ENCODE measurements around the gene ZNF526.

The ZNF526 gene

GRCh38 chr19:42225718-42226292 lies 5.7 kb downstream of the ZNF526 start:
- H3K4me1 ChIP-seq (ENCODE audit: control insufficient read depth, insufficient read depth, low read length), result 0 out of 2 replicates have a peak, but pooled peaks cover 3% of the 10 kb centered on the region
- no peak overlapping the region for H3K27ac ChIP-seq (ENCODE audit: low read depth, low read length)
- no peaks in the 10 kb centered on the region for H3K27me3 ChIP-seq (ENCODE audit: control insufficient read depth, insufficient read depth, low read length)
- H3K36me3 ChIP-seq (ENCODE audit: control insufficient read depth, insufficient read depth, low read length), result peaks cover 69% of the 10 kb centered on the region
- H3K4me3 ChIP-seq (ENCODE audit: low read depth, low read length), result no peak overlapping the region
- no peaks in the 10 kb centered on the region for H3K9me3 ChIP-seq (ENCODE audit: control insufficient read depth, insufficient read depth, low read depth, low read length)
- no peak overlapping the region for H3K9ac ChIP-seq (ENCODE audit: low read length)

GRCh38 chr19:42226886-42227285 lies 6.8 kb downstream of the ZNF526 start:
- Histone ChIP-seq H3K27me3 (ENCODE audit: control insufficient read depth, insufficient read depth, low read length) (no peaks in the 10 kb centered on the region), H3K4me1 (ENCODE audit: control insufficient read depth, insufficient read depth, low read length) (no peaks in the 10 kb centered on the region), H3K36me3 (ENCODE audit: control insufficient read depth, insufficient read depth, low read length) (peaks cover 80% of the 10 kb centered on the region), H3K9me3 (ENCODE audit: control insufficient read depth, insufficient read depth, low read depth, low read length) (no peaks in the 10 kb centered on the region), H3K9ac (ENCODE audit: low read length) (no peak overlapping the region), H3K4me3 (ENCODE audit: low read depth, low read length) (no peak overlapping the region), H3K27ac (ENCODE audit: low read depth, low read length) (no peak overlapping the region)

- Histone ChIP-seq H3K4me3 (ENCODE audit: low read depth, low read length) (no peak overlapping the region), H3K4me1 (ENCODE audit: control insufficient read depth, insufficient read depth, low read length) (no peaks in the 10 kb centered on the region), H3K36me3 (ENCODE audit: control insufficient read depth, insufficient read depth, low read length) (peaks cover 89% of the 10 kb centered on the region), H3K27me3 (ENCODE audit: control insufficient read depth, insufficient read depth, low read length) (no peaks in the 10 kb centered on the region), H3K9me3 (ENCODE audit: control insufficient read depth, insufficient read depth, low read depth, low read length) (no peaks in the 10 kb centered on the region), H3K27ac (ENCODE audit: low read depth, low read length) (no peak overlapping the region), H3K9ac (ENCODE audit: low read length) (no peak overlapping the region)
These were observed 8.5 kb downstream of the ZNF526 start for GRCh38 chr19:42228641-42229040.

- Histone ChIP-seq H3K9ac (ENCODE audit: low read length) (no peak overlapping the region), H3K27me3 (ENCODE audit: control insufficient read depth, insufficient read depth, low read length) (no peaks in the 10 kb centered on the region), H3K27ac (ENCODE audit: low read depth, low read length) (no peak overlapping the region), H3K9me3 (ENCODE audit: control insufficient read depth, insufficient read depth, low read depth, low read length) (no peaks in the 10 kb centered on the region), H3K36me3 (ENCODE audit: control insufficient read depth, insufficient read depth, low read length) (peaks cover 92% of the 10 kb centered on the region), H3K4me1 (ENCODE audit: control insufficient read depth, insufficient read depth, low read length) (no peaks in the 10 kb centered on the region), H3K4me3 (ENCODE audit: low read depth, low read length) (no peak overlapping the region)
These were observed 9.3 kb downstream of the ZNF526 start for GRCh38 chr19:42229301-42229854.

- Histone ChIP-seq H3K9me3 (ENCODE audit: control insufficient read depth, insufficient read depth, low read depth, low read length) (no peaks in the 10 kb centered on the region), H3K4me1 (ENCODE audit: control insufficient read depth, insufficient read depth, low read length) (no peaks in the 10 kb centered on the region), H3K9ac (ENCODE audit: low read length) (no peak overlapping the region), H3K36me3 (ENCODE audit: control insufficient read depth, insufficient read depth, low read length) (peaks cover 92% of the 10 kb centered on the region), H3K4me3 (ENCODE audit: low read depth, low read length) (no peak overlapping the region), H3K27ac (ENCODE audit: low read depth, low read length) (no peak overlapping the region), H3K27me3 (ENCODE audit: control insufficient read depth, insufficient read depth, low read length) (no peaks in the 10 kb centered on the region)
These were observed 9.8 kb downstream of the ZNF526 start for GRCh38 chr19:42229855-42230351.

GRCh38 chr19:42230571-42230970 lies 10.5 kb downstream of the ZNF526 start:
- Histone ChIP-seq H3K27me3 (ENCODE audit: control insufficient read depth, insufficient read depth, low read length) (no peaks in the 10 kb centered on the region), H3K9me3 (ENCODE audit: control insufficient read depth, insufficient read depth, low read depth, low read length) (no peaks in the 10 kb centered on the region), H3K9ac (ENCODE audit: low read length) (no peak overlapping the region), H3K4me3 (ENCODE audit: low read depth, low read length) (no peak overlapping the region), H3K27ac (ENCODE audit: low read depth, low read length) (no peak overlapping the region), H3K36me3 (ENCODE audit: control insufficient read depth, insufficient read depth, low read length) (peaks cover 92% of the 10 kb centered on the region), H3K4me1 (ENCODE audit: control insufficient read depth, insufficient read depth, low read length) (no peaks in the 10 kb centered on the region)

- peaks cover 87% of the 10 kb centered on the region for H3K36me3 ChIP-seq (ENCODE audit: control insufficient read depth, insufficient read depth, low read length)
- H3K27ac ChIP-seq (ENCODE audit: low read depth, low read length), result no peak overlapping the region
- no peaks in the 10 kb centered on the region for H3K4me1 ChIP-seq (ENCODE audit: control insufficient read depth, insufficient read depth, low read length)
- no peaks in the 10 kb centered on the region for H3K9me3 ChIP-seq (ENCODE audit: control insufficient read depth, insufficient read depth, low read depth, low read length)
- H3K9ac ChIP-seq (ENCODE audit: low read length), result no peak overlapping the region
- no peaks in the 10 kb centered on the region for H3K27me3 ChIP-seq (ENCODE audit: control insufficient read depth, insufficient read depth, low read length)
- no peak overlapping the region for H3K4me3 ChIP-seq (ENCODE audit: low read depth, low read length)
These were observed 12.3 kb downstream of the ZNF526 start for GRCh38 chr19:42232435-42232834.

GRCh38 chr19:42233106-42233505 lies 13.0 kb downstream of the ZNF526 start:
- no peaks in the 10 kb centered on the region for H3K9me3 ChIP-seq (ENCODE audit: control insufficient read depth, insufficient read depth, low read depth, low read length)
- no peak overlapping the region for H3K4me3 ChIP-seq (ENCODE audit: low read depth, low read length)
- peaks cover 84% of the 10 kb centered on the region for H3K36me3 ChIP-seq (ENCODE audit: control insufficient read depth, insufficient read depth, low read length)
- no peak overlapping the region for H3K9ac ChIP-seq (ENCODE audit: low read length)
- no peaks in the 10 kb centered on the region for H3K27me3 ChIP-seq (ENCODE audit: control insufficient read depth, insufficient read depth, low read length)
- no peaks in the 10 kb centered on the region for H3K4me1 ChIP-seq (ENCODE audit: control insufficient read depth, insufficient read depth, low read length)
- no peak overlapping the region for H3K27ac ChIP-seq (ENCODE audit: low read depth, low read length)

GRCh38 chr19:42233678-42234292 lies 13.7 kb downstream of the ZNF526 start:
- peaks cover 77% of the 10 kb centered on the region for H3K36me3 ChIP-seq (ENCODE audit: control insufficient read depth, insufficient read depth, low read length)

GRCh38 chr19:42234364-42234763 lies 14.3 kb downstream of the ZNF526 start:
- no peaks in the 10 kb centered on the region for H3K4me1 ChIP-seq (ENCODE audit: control insufficient read depth, insufficient read depth, low read length)
- no peaks in the 10 kb centered on the region for H3K27me3 ChIP-seq (ENCODE audit: control insufficient read depth, insufficient read depth, low read length)
- peaks cover 72% of the 10 kb centered on the region for H3K36me3 ChIP-seq (ENCODE audit: control insufficient read depth, insufficient read depth, low read length)
- H3K27ac ChIP-seq (ENCODE audit: low read depth, low read length), result no peak overlapping the region
- no peak overlapping the region for H3K9ac ChIP-seq (ENCODE audit: low read length)
- H3K4me3 ChIP-seq (ENCODE audit: low read depth, low read length), result no peak overlapping the region
- no peaks in the 10 kb centered on the region for H3K9me3 ChIP-seq (ENCODE audit: control insufficient read depth, insufficient read depth, low read depth, low read length)

More at GRCh38 chr19:42233678-42234292, 13.7 kb downstream of the ZNF526 start:
- H3K27ac ChIP-seq (ENCODE audit: low read depth, low read length), result no peak overlapping the region
- no peaks in the 10 kb centered on the region for H3K27me3 ChIP-seq (ENCODE audit: control insufficient read depth, insufficient read depth, low read length)
- no peak overlapping the region for H3K9ac ChIP-seq (ENCODE audit: low read length)
- no peaks in the 10 kb centered on the region for H3K9me3 ChIP-seq (ENCODE audit: control insufficient read depth, insufficient read depth, low read depth, low read length)
- H3K4me1 ChIP-seq (ENCODE audit: control insufficient read depth, insufficient read depth, low read length), result no peaks in the 10 kb centered on the region
- no peak overlapping the region for H3K4me3 ChIP-seq (ENCODE audit: low read depth, low read length)

GRCh38 chr19:42235181-42235580 lies 15.1 kb downstream of the ZNF526 start:
- H3K36me3 ChIP-seq (ENCODE audit: control insufficient read depth, insufficient read depth, low read length), result peaks cover 69% of the 10 kb centered on the region
- no peaks in the 10 kb centered on the region for H3K4me1 ChIP-seq (ENCODE audit: control insufficient read depth, insufficient read depth, low read length)
- H3K9ac ChIP-seq (ENCODE audit: low read length), result no peak overlapping the region
- no peaks in the 10 kb centered on the region for H3K27me3 ChIP-seq (ENCODE audit: control insufficient read depth, insufficient read depth, low read length)
- H3K27ac ChIP-seq (ENCODE audit: low read depth, low read length), result no peak overlapping the region
- no peak overlapping the region for H3K4me3 ChIP-seq (ENCODE audit: low read depth, low read length)
- no peaks in the 10 kb centered on the region for H3K9me3 ChIP-seq (ENCODE audit: control insufficient read depth, insufficient read depth, low read depth, low read length)
